DND-41 (cell line): ENCODE measurements around the gene JARID2.

Source experiments
- ATAC-seq: fragments of 200-7000 bp; cut with Tn5 transposase; 3 replicates; pipeline ENCODE4 v1.9.1; 2021; ENCODE audit warnings: low read depth; ENCODE audit not compliant: insufficient read depth
- DNase-seq: peaks from one replicate; pipeline ENCODE4 v3.0.0-alpha.2; 2020
- H2AFZ ChIP-seq: 2 replicates; pipeline ENCODE4 v1.6.0; 2012; ENCODE audit warnings: low read depth, low read length
- H3K27ac ChIP-seq: 2 replicates; pipeline ENCODE4 v1.5.1; 2012; ENCODE audit warnings: low read length, inconsistent platforms
- H3K27me3 ChIP-seq: fragments of 200-600 bp; sonication (generic); 2 replicates; pipeline ENCODE4 v1.6.0; 2012; ENCODE audit warnings: low read length, mild to moderate bottlenecking, inconsistent platforms; ENCODE audit not compliant: insufficient read depth, poor library complexity
- H3K36me3 ChIP-seq: 2 replicates; pipeline ENCODE4 v1.5.1; 2012; ENCODE audit warnings: low read length, inconsistent platforms; ENCODE audit not compliant: insufficient read depth
- H3K4me1 ChIP-seq: 2 replicates; pipeline ENCODE4 v1.5.1; 2012; ENCODE audit warnings: mild to moderate bottlenecking, low read length; ENCODE audit not compliant: insufficient read depth
- H3K4me2 ChIP-seq: 2 replicates; pipeline ENCODE4 v1.6.0; 2012; ENCODE audit warnings: mild to moderate bottlenecking, moderate library complexity, low read length, inconsistent platforms; ENCODE audit not compliant: insufficient read depth
- H3K4me3 ChIP-seq, 2 experiments: fragments of 200-600 bp in 1 of 2; shearing (Covaris generic) in 1 of 2; 2 replicates each; pipeline ENCODE4 v1.5.1; 2012 to 2016; ENCODE audit warnings: inconsistent platforms in 2 of 2, low read length in 2 of 2, mild to moderate bottlenecking in 2 of 2, low read depth in 1 of 2, moderate library complexity in 1 of 2
- H3K79me2 ChIP-seq: 2 replicates; pipeline ENCODE4 v1.6.0; 2012; ENCODE audit warnings: low read length, inconsistent platforms; ENCODE audit not compliant: insufficient read depth
- H3K9ac ChIP-seq: 2 replicates; pipeline ENCODE4 v1.6.0; 2012; ENCODE audit warnings: low read depth, mild to moderate bottlenecking, inconsistent platforms, low read length, moderate library complexity
- H3K9me3 ChIP-seq: 2 replicates; pipeline ENCODE4 v1.5.1; 2012; ENCODE audit warnings: low read length, moderate library complexity, mild to moderate bottlenecking, inconsistent platforms; ENCODE audit not compliant: insufficient read depth, severe bottlenecking
- H4K20me1 ChIP-seq: 2 replicates; pipeline ENCODE4 v1.6.0; 2012; ENCODE audit warnings: low read length; ENCODE audit not compliant: insufficient read depth
- EZH2 ChIP-seq: IDR thresholded peaks from 3 replicates; pipeline ENCODE4 v1.6.1; 2012; ENCODE audit warnings: borderline replicate concordance, low read depth, mild to moderate bottlenecking, moderate library complexity, low read length, inconsistent platforms; ENCODE audit not compliant: severe bottlenecking
- TF ChIP-seq, protein P1 (sequence below): IDR thresholded peaks from 2 replicates; pipeline ENCODE4 v1.5.1; 2012; ENCODE audit warnings: borderline replicate concordance, low read length, moderate library complexity, mild to moderate bottlenecking; ENCODE audit not compliant: poor library complexity, severe bottlenecking; ENCODE audit errors: extremely low read depth

JARID2 gene

GRCh38 chr6:15232836-15233510, 12.9 kb upstream of the JARID2 start:
- Histone ChIP-seq H3K4me2 (no peak overlapping the region), H4K20me1 (no peaks in the 10 kb centered on the region), H3K79me2 (no peaks in the 10 kb centered on the region), H3K9ac (no peak overlapping the region), H3K4me3 (no peak overlapping the region), H2AFZ (no peak overlapping the region), H3K9me3 (no peaks in the 10 kb centered on the region), H3K4me1 (no peaks in the 10 kb centered on the region), H3K27me3 (no peaks in the 10 kb centered on the region), H3K27ac (no peak overlapping the region), H3K36me3 (no peaks in the 10 kb centered on the region)
- ATAC-seq (no peak), DNase-seq (no peak)
- TF ChIP-seq, protein P1, sequence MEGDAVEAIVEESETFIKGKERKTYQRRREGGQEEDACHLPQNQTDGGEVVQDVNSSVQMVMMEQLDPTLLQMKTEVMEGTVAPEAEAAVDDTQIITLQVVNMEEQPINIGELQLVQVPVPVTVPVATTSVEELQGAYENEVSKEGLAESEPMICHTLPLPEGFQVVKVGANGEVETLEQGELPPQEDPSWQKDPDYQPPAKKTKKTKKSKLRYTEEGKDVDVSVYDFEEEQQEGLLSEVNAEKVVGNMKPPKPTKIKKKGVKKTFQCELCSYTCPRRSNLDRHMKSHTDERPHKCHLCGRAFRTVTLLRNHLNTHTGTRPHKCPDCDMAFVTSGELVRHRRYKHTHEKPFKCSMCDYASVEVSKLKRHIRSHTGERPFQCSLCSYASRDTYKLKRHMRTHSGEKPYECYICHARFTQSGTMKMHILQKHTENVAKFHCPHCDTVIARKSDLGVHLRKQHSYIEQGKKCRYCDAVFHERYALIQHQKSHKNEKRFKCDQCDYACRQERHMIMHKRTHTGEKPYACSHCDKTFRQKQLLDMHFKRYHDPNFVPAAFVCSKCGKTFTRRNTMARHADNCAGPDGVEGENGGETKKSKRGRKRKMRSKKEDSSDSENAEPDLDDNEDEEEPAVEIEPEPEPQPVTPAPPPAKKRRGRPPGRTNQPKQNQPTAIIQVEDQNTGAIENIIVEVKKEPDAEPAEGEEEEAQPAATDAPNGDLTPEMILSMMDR: no peak
- TF ChIP-seq EZH2: no peak

GRCh38 chr6:15234068-15234758, 11.7 kb upstream of the JARID2 start:
- ATAC-seq (no peak), DNase-seq (no peak)
- Histone ChIP-seq H3K4me2 (no peak overlapping the region), H3K27ac (no peak overlapping the region), H3K9ac (no peak overlapping the region), H2AFZ (no peak overlapping the region), H3K79me2 (no peaks in the 10 kb centered on the region), H3K27me3 (no peaks in the 10 kb centered on the region), H3K9me3 (no peaks in the 10 kb centered on the region), H3K4me1 (no peaks in the 10 kb centered on the region), H4K20me1 (no peaks in the 10 kb centered on the region), H3K36me3 (no peaks in the 10 kb centered on the region), H3K4me3 (no peak overlapping the region)
- no peak for TF ChIP-seq EZH2

DNA sequence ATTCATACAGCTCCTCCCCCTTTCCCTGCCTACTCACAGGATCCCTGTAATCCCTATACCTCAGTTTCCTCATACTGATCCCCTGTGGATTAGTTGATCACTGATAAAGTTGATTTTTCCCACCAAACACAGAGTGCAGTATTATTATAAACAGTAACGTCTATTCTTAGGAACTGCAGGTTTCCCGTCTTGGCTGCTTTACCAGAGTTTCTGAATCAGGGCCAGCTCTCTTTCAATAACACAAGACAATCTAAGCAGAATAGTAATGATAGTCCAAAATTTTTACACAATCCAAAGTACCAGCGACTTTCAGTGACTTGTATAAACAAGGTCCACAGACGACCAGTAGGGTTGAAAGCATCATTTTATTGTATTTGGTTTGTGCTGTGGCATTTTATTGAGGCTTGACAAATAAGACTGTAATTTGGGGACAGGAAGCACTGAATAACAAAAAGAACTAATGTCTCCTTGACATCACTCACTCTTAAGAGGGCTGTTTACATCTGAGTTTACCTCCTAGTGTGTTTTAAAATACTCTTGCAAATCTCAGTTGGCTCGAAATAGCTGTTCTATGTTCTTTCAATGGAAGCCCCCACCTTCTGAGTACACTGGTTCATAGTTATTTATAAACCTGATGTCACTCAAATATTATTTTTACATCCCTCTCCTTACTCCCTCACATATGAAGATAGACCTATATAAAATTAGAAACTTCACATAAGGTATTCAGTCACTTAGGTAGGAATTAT, 6.1 kb upstream of the JARID2 start:
- no peak overlapping the region for H3K9ac ChIP-seq
- H3K27ac ChIP-seq: no peak overlapping the region
- H4K20me1 ChIP-seq: no peaks in the 10 kb centered on the region
- no peak overlapping the region for H3K4me2 ChIP-seq
- DNase-seq (no peak), ATAC-seq (no peak)
- H3K4me3 ChIP-seq: no peak overlapping the region
- H3K4me1 ChIP-seq: peaks cover 8% of the 10 kb centered on the region
- no peaks in the 10 kb centered on the region for H3K79me2 ChIP-seq
- no peaks in the 10 kb centered on the region for H3K36me3 ChIP-seq
- TF ChIP-seq, protein P1: no peak
- TF ChIP-seq EZH2: no peak
- no peak overlapping the region for H2AFZ ChIP-seq
- no peaks in the 10 kb centered on the region for H3K27me3 ChIP-seq
- H3K9me3 ChIP-seq: no peaks in the 10 kb centered on the region

DNA sequence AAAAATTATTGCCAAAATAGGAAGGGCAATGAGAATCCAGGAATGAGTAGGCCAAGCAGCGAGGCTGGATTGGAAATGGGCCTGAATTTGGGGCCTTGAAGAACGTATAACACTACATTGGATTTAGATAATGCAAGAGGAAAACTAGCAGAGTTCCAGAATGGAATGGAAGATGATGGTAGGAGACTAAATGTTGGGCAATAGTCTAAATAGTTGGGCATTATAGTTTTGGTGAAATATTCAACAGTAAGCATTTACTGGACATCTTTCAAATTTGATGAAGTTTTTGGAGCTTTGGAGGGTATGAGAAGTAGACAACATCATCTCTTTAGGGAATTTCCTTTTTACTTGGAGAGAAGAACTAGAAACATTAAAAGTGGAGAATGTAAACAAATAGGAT, 3.4 kb upstream of the JARID2 start:
- Histone ChIP-seq H4K20me1 (no peaks in the 10 kb centered on the region), H2AFZ (no peak overlapping the region), H3K79me2 (peaks cover 16% of the 10 kb centered on the region), H3K4me3 (no peak overlapping the region), H3K4me1 (peaks cover 8% of the 10 kb centered on the region), H3K27ac (no peak overlapping the region), H3K4me2 (no peak overlapping the region), H3K9me3 (no peaks in the 10 kb centered on the region), H3K36me3 (no peaks in the 10 kb centered on the region), H3K9ac (no peak overlapping the region), H3K27me3 (no peaks in the 10 kb centered on the region)
- ATAC-seq (no peak), DNase-seq (no peak)
- TF ChIP-seq, protein P1: no peak
